Measurements from ENCODE around the gene SON. TPM values are rescaled to one million over a fixed set of nuclear protein-coding genes. Genes with fewer than 3 reads are reported as not detected.

SON gene
- total RNA-seq, 1 donor from 2014 or later: 220 TPM

DNA sequence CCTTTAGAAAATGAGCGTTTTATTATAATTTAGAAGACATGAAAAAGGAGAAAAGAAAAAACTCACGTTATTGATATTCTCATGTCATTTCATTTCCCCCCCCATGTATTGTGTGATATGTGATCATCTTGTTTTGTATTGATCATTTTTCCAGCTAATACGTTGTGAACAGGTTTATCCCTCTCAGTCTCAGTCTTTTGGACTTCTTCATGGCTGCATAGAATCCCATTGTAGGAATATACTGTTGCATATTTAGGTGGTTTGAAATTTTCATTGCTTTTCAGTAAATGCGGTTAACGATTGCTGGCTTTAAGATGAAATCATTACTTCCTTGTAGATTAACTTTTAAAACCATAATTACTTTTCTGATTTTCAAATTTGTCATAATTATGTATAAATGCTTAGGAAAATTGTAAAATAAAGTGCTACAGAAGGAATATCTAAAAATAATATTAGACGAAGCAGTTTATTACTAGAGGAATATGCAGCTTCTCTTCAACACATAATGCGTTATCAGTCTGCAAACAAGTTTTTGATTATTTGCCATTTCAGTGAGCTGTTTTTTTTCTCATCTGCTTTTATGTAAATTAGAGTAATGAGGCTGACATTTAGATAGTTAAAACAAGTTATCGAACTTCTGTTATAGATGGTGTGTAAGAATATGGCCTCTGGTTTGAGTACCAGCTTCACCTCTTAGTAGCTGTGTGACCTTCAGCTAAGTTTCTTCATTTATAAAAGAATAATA, 1.8 kb downstream of the SON start:
- DNase-seq (ENCODE audit: low spot score): no peak
- Mint-ChIP-seq H3K27me3 (ENCODE audit: low read depth) (no peaks in the 10 kb centered on the region), H3K27ac (ENCODE audit: unreplicated experiment) (peak overlapping the region; percentile 100), H3K9me3 (ENCODE audit: low read depth) (no peaks in the 10 kb centered on the region), H3K4me1 (ENCODE audit: low read depth) (peaks cover 40% of the 10 kb centered on the region), H3K36me3 (ENCODE audit: low read depth) (peaks cover 6% of the 10 kb centered on the region), H3K4me3 (ENCODE audit: unreplicated experiment) (peak overlapping the region; percentile 95)
- TF ChIP-seq, protein P1, sequence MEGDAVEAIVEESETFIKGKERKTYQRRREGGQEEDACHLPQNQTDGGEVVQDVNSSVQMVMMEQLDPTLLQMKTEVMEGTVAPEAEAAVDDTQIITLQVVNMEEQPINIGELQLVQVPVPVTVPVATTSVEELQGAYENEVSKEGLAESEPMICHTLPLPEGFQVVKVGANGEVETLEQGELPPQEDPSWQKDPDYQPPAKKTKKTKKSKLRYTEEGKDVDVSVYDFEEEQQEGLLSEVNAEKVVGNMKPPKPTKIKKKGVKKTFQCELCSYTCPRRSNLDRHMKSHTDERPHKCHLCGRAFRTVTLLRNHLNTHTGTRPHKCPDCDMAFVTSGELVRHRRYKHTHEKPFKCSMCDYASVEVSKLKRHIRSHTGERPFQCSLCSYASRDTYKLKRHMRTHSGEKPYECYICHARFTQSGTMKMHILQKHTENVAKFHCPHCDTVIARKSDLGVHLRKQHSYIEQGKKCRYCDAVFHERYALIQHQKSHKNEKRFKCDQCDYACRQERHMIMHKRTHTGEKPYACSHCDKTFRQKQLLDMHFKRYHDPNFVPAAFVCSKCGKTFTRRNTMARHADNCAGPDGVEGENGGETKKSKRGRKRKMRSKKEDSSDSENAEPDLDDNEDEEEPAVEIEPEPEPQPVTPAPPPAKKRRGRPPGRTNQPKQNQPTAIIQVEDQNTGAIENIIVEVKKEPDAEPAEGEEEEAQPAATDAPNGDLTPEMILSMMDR (IDR thresholded peaks at IDR 0.05): no peak

DNA sequence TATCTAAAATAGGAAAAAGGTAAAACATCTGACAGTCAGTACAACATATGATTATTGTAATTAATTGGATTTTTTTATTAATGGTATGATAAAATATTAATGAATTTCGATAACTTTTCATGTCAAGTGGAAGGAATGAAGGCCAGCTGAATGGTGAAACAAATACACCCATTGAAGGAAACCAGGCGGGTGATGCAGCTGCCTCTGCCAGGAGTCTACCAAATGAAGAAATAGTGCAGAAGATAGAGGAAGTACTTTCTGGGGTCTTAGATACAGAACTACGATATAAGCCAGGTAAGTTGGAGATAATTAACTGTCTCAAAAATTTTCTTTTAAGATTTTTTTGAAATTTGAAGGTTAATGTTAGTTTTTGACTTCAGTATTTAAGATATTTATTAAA, 3.2 kb downstream of the SON start:
- TF ChIP-seq, protein P1 (IDR thresholded peaks at IDR 0.05): no peak
- Mint-ChIP-seq H3K27me3 (ENCODE audit: low read depth) (no peaks in the 10 kb centered on the region), H3K9me3 (ENCODE audit: low read depth) (no peaks in the 10 kb centered on the region), H3K4me3 (ENCODE audit: unreplicated experiment) (no peak overlapping the region), H3K4me1 (ENCODE audit: low read depth) (peaks cover 29% of the 10 kb centered on the region), H3K27ac (ENCODE audit: unreplicated experiment) (peak overlapping the region; percentile 100), H3K36me3 (ENCODE audit: low read depth) (peaks cover 12% of the 10 kb centered on the region)
- no peak for DNase-seq (ENCODE audit: low spot score)

DNA sequence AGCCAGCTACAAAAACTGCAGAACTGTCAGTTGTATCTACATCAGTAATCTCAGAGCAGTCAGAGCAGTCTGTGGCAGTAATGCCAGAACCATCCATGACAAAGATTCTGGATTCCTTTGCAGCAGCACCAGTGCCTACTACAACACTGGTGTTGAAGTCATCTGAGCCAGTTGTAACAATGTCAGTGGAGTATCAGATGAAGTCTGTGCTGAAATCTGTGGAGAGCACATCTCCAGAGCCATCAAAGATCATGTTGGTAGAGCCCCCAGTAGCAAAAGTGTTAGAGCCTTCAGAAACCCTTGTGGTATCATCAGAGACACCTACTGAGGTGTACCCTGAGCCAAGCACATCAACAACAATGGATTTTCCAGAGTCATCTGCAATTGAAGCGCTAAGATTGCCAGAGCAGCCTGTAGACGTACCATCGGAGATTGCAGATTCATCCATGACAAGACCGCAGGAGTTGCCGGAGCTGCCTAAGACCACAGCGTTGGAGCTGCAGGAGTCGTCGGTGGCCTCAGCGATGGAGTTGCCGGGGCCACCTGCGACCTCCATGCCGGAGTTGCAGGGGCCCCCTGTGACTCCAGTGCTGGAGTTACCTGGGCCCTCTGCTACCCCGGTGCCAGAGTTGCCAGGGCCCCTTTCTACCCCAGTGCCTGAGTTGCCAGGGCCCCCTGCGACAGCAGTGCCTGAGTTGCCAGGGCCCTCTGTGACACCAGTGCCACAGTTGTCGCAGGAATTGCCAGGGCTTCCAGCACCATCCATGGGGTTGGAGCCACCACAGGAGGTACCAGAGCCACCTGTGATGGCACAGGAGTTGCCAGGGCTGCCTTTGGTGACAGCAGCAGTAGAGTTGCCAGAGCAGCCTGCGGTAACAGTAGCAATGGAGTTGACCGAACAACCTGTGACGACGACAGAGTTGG, 7.3 kb downstream of the SON start:
- Mint-ChIP-seq H3K36me3 (ENCODE audit: low read depth) (peaks cover 31% of the 10 kb centered on the region), H3K27me3 (ENCODE audit: low read depth) (no peaks in the 10 kb centered on the region), H3K9me3 (ENCODE audit: low read depth) (no peaks in the 10 kb centered on the region), H3K4me1 (ENCODE audit: low read depth) (peaks cover 18% of the 10 kb centered on the region), H3K27ac (ENCODE audit: unreplicated experiment) (no peak overlapping the region), H3K4me3 (ENCODE audit: unreplicated experiment) (no peak overlapping the region)
- TF ChIP-seq, protein P1 (IDR thresholded peaks at IDR 0.05): no peak
- no peak for DNase-seq (ENCODE audit: low spot score)

DNA sequence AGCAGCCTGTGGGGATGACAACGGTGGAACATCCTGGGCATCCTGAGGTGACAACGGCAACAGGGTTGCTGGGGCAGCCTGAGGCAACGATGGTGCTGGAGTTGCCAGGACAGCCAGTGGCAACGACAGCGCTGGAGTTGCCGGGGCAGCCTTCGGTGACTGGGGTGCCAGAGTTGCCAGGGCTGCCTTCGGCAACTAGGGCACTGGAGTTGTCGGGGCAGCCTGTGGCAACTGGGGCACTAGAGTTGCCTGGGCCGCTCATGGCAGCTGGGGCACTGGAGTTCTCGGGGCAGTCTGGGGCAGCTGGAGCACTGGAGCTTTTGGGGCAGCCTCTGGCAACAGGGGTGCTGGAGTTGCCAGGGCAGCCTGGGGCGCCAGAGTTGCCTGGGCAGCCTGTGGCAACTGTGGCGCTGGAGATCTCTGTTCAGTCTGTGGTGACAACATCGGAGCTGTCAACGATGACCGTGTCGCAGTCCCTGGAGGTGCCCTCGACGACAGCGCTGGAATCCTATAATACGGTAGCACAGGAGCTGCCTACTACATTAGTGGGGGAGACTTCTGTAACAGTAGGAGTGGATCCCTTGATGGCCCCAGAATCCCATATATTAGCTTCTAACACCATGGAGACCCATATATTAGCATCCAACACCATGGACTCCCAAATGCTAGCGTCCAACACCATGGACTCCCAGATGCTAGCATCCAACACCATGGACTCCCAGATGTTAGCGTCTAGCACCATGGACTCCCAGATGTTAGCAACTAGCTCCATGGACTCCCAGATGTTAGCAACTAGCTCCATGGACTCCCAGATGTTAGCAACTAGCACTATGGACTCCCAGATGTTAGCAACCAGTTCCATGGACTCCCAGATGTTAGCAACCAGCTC, 8.2 kb downstream of the SON start:
- no peaks in the 10 kb centered on the region for H3K27me3 Mint-ChIP-seq (ENCODE audit: low read depth)
- H3K9me3 Mint-ChIP-seq (ENCODE audit: low read depth): no peaks in the 10 kb centered on the region
- TF ChIP-seq, protein P1 (IDR thresholded peaks at IDR 0.05): no peak
- DNase-seq (ENCODE audit: low spot score): no peak
- H3K4me3 Mint-ChIP-seq (ENCODE audit: unreplicated experiment): no peak overlapping the region
- H3K36me3 Mint-ChIP-seq (ENCODE audit: low read depth): peaks cover 37% of the 10 kb centered on the region
- no peak overlapping the region for H3K27ac Mint-ChIP-seq (ENCODE audit: unreplicated experiment)
- H3K4me1 Mint-ChIP-seq (ENCODE audit: low read depth): peaks cover 18% of the 10 kb centered on the region
